ENCODE data around the gene POC5. TPM values are rescaled to one million over a fixed set of nuclear protein-coding genes. Genes with fewer than 3 reads are reported as not detected.
"Not testable (repeated sequence)": the region's sequence is repeated elsewhere in the genome, so short reads cannot be mapped to it uniquely, and the experiment has no call there.

The POC5 gene
- total and polyA plus RNA-seq, 2 of the 8 experiments (the other 6 are each of a cell fraction or from before 2014, with no cell fraction given): 11.2 to 12.1 TPM

- H3K18ac ChIP-seq (ENCODE audit: extremely low read depth, low read length); H3K23ac ChIP-seq (ENCODE audit: insufficient read length); H3K4me2 ChIP-seq (ENCODE audit: insufficient read depth in 1 of 2, low read depth in 2 of 2, low read length in 2 of 2); H4K20me1 ChIP-seq (replicated peaks in 1 of 2; ENCODE audit: control insufficient read depth in 1 of 2, insufficient read depth in 2 of 2, low read length in 2 of 2); H3K4me1 ChIP-seq (replicated peaks in 1 of 4; ENCODE audit: control insufficient read depth in 3 of 4, insufficient read depth in 4 of 4, low read length in 3 of 4); POLR2A ChIA-PET (ENCODE audit: partially characterized antibody); H2BK120ac ChIP-seq (replicated peaks; ENCODE audit: low read depth, low read length); H3K79me2 ChIP-seq (ENCODE audit: control insufficient read depth in 1 of 2, insufficient read depth in 2 of 2, low read length in 2 of 2); H2AK5ac ChIP-seq (ENCODE audit: low read depth, low read length); H2BK20ac ChIP-seq (ENCODE audit: low read length); H3K9me3 ChIP-seq (ENCODE audit: insufficient read depth in 2 of 2, low read depth in 1 of 2, low read length in 1 of 2); H3K4ac ChIP-seq (replicated peaks; ENCODE audit: insufficient read length, low read depth, low read length); H2BK12ac ChIP-seq (ENCODE audit: low read depth, low read length); H3K27me3 ChIP-seq (replicated peaks in 1 of 4; ENCODE audit: control insufficient read depth in 3 of 4, extremely low read depth in 1 of 4, insufficient read depth in 3 of 4, low read length in 3 of 4); H2BK5ac ChIP-seq (ENCODE audit: low read depth, low read length); FAIRE-seq; H4K91ac ChIP-seq (replicated peaks; ENCODE audit: insufficient read length, low read length); H3K9ac ChIP-seq (replicated peaks in 1 of 4; ENCODE audit: extremely low read depth in 1 of 4, low read depth in 3 of 4, low read length in 3 of 4); H3K36me3 ChIP-seq (ENCODE audit: control insufficient read depth in 2 of 4, insufficient read depth in 4 of 4, low read length in 3 of 4); H3K79me1 ChIP-seq (ENCODE audit: low read depth, low read length); H3K23me2 ChIP-seq (ENCODE audit: low read depth, low read length); H2BK15ac ChIP-seq (ENCODE audit: low read length); H4K5ac ChIP-seq (ENCODE audit: insufficient read length, low read depth, low read length); H3K27ac ChIP-seq (ENCODE audit: low read depth, low read length); H3K56ac ChIP-seq (replicated peaks; ENCODE audit: insufficient read length, low read depth, low read length); DNase-seq (ENCODE audit: low read depth in 1 of 2, low spot score in 2 of 2); H3K4me3 ChIP-seq (ENCODE audit: extremely low read depth in 1 of 4, insufficient read depth in 2 of 4, low read depth in 3 of 4, low read length in 4 of 4); H3K14ac ChIP-seq (ENCODE audit: insufficient read length); H4K8ac ChIP-seq (ENCODE audit: extremely low read depth, insufficient read depth, low read length); H2AFZ ChIP-seq (ENCODE audit: low read length): not testable (repeated sequence)
- CTCF ChIA-PET (ENCODE audit: partially characterized antibody): interaction anchor here (0.9 kb wide), 1 partner anchor 9 kb away, joined by 4 read pairs; no protein-coding TSS in a partner anchor
These were observed 9.0 kb upstream of the POC5 start for GRCh38 chr5:75726224-75726623.

Data from H1 (cell line).